Measurements from ENCODE around the gene TSPAN11. TPM values are rescaled to one million over a fixed set of nuclear protein-coding genes. Genes with fewer than 3 reads are reported as not detected.
"Not testable (repeated sequence)": the region's sequence is repeated elsewhere in the genome, so short reads cannot be mapped to it uniquely, and the experiment has no call there.

Gene TSPAN11
- total and polyA plus RNA-seq, 2 experiments from 2014 or later: 0.51 to 1.9 TPM

GRCh38 chr12:30888241-30888640, 38.3 kb upstream of the TSPAN11 start:
- Histone ChIP-seq H3K4me1 (ENCODE audit: insufficient read depth) (no peaks in the 10 kb centered on the region), H2AFZ (no peak overlapping the region), H3K9me2 (ENCODE audit: insufficient read depth) (no peaks in the 10 kb centered on the region), H3F3A (ENCODE audit: insufficient read depth) (no peaks in the 10 kb centered on the region), H3K4me3 (no peak overlapping the region), H3K27me3 (replicated peaks; ENCODE audit: insufficient read depth) (no peaks in the 10 kb centered on the region; the same call in 1 of the 2 replicates), H3K27ac (no peak overlapping the region), H3K79me2 (ENCODE audit: insufficient read depth) (no peaks in the 10 kb centered on the region), H3K36me3 (ENCODE audit: low read depth) (no peaks in the 10 kb centered on the region), H3K4me2 (ENCODE audit: unreplicated experiment) (no peak overlapping the region), H3K9me3 (ENCODE audit: low read depth) (no peaks in the 10 kb centered on the region), H4K20me1 (ENCODE audit: insufficient read depth) (no peaks in the 10 kb centered on the region), H3K9ac (no peak overlapping the region)
- in situ Hi-C loops (cut with MboI): no loop called here
- TF ChIP-seq EZH2phosphoT487 (IDR thresholded peaks at IDR 0.05; ENCODE audit: insufficient read depth, low read depth) (no peak), EZH2 (IDR thresholded peaks at IDR 0.05; ENCODE audit: insufficient read depth, poor library complexity, severe bottlenecking) (no peak)
- no peak for DNase-seq

- H4K20me1 ChIP-seq (ENCODE audit: insufficient read depth); H3K9ac ChIP-seq; H3F3A ChIP-seq (ENCODE audit: insufficient read depth); H2AFZ ChIP-seq; in situ Hi-C loops (cut with MboI); DNase-seq; H3K4me1 ChIP-seq (ENCODE audit: insufficient read depth); H3K9me3 ChIP-seq (ENCODE audit: low read depth); H3K27ac ChIP-seq; H3K79me2 ChIP-seq (ENCODE audit: insufficient read depth); H3K4me3 ChIP-seq; H3K36me3 ChIP-seq (ENCODE audit: low read depth); H3K4me2 ChIP-seq (ENCODE audit: unreplicated experiment); H3K27me3 ChIP-seq (replicated peaks; ENCODE audit: insufficient read depth); H3K9me2 ChIP-seq (ENCODE audit: insufficient read depth): not testable (repeated sequence)
- WGBS, 2 experiments (ENCODE audit: low coverage in 1 of 2, low lambda C conversion rate in 2 of 2, missing lambda C conversion rate in 2 of 2): 69 to 70% methylated on average over 9 of the region's 9 CpGs
These were observed 32.0 kb upstream of the TSPAN11 start for GRCh38 chr12:30894531-30894930.

GRCh38 chr12:30896461-30896860, 30.1 kb upstream of the TSPAN11 start:
- in situ Hi-C loops (cut with MboI): no loop called here
- peak; percentile 81 for DNase-seq
- H3K4me1 ChIP-seq (ENCODE audit: insufficient read depth): peaks cover 9% of the 10 kb centered on the region
- no peaks in the 10 kb centered on the region for H3F3A ChIP-seq (ENCODE audit: insufficient read depth)
- H3K9me3 ChIP-seq (ENCODE audit: low read depth): no peaks in the 10 kb centered on the region
- H3K9ac ChIP-seq: no peak overlapping the region
- H4K20me1 ChIP-seq (ENCODE audit: insufficient read depth): no peaks in the 10 kb centered on the region
- TF ChIP-seq EZH2 (IDR thresholded peaks at IDR 0.05; ENCODE audit: insufficient read depth, poor library complexity, severe bottlenecking) (no peak), EZH2phosphoT487 (IDR thresholded peaks at IDR 0.05; ENCODE audit: insufficient read depth, low read depth) (0 out of 2 replicates have a peak, but pooled peaks have one; percentile 29)
- no peak overlapping the region for H3K4me2 ChIP-seq (ENCODE audit: unreplicated experiment)
- H3K4me3 ChIP-seq: no peak overlapping the region
- H3K27me3 ChIP-seq (replicated peaks; ENCODE audit: insufficient read depth): peaks cover 13% of the 10 kb centered on the region
- no peak overlapping the region for H2AFZ ChIP-seq
- no peaks in the 10 kb centered on the region for H3K36me3 ChIP-seq (ENCODE audit: low read depth)
- no peaks in the 10 kb centered on the region for H3K9me2 ChIP-seq (ENCODE audit: insufficient read depth)
- WGBS, 2 experiments (ENCODE audit: low coverage in 1 of 2, low lambda C conversion rate in 2 of 2, missing lambda C conversion rate in 2 of 2): 0 to 6% methylated on average over 3 of the region's 3 CpGs
- no peak overlapping the region for H3K27ac ChIP-seq
- no peaks in the 10 kb centered on the region for H3K79me2 ChIP-seq (ENCODE audit: insufficient read depth)

DNA sequence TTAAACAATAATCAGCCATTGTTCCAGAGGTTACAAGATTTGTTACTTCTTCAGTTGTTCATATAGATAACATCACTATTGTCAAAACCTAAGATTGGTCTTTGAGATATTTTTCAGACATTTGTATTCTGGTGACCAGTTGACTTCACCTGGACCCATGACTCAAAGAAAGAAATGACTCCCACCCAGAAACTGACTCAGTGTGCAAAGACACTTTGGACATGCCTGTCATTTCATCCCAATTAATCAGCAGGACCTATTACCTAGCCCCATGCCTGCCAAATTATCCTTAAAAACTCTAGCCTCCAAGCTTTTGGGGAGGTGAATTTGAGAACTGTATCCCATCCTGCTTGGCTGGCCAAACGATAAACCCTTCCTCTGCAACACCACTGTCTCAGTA, 27.7 kb upstream of the TSPAN11 start:
- Histone ChIP-seq H3K9me3 (ENCODE audit: low read depth) (no peaks in the 10 kb centered on the region), H3K9ac (no peak overlapping the region), H4K20me1 (ENCODE audit: insufficient read depth) (no peaks in the 10 kb centered on the region), H3K9me2 (ENCODE audit: insufficient read depth) (no peaks in the 10 kb centered on the region), H2AFZ (no peak overlapping the region), H3K4me3 (no peak overlapping the region), H3K4me2 (ENCODE audit: unreplicated experiment) (no peak overlapping the region), H3K36me3 (ENCODE audit: low read depth) (no peaks in the 10 kb centered on the region), H3K27me3 (replicated peaks; ENCODE audit: insufficient read depth) (peaks cover 10% of the 10 kb centered on the region; the same call in 1 of the 2 replicates), H3K79me2 (ENCODE audit: insufficient read depth) (no peaks in the 10 kb centered on the region), H3K27ac (no peak overlapping the region), H3F3A (ENCODE audit: insufficient read depth) (no peaks in the 10 kb centered on the region), H3K4me1 (ENCODE audit: insufficient read depth) (peaks cover 19% of the 10 kb centered on the region)
- in situ Hi-C loops (cut with MboI): no loop called here
- whole genome bisulfite sequencing, 2 experiments (ENCODE audit: low coverage in 1 of 2, low lambda C conversion rate in 2 of 2, missing lambda C conversion rate in 2 of 2): 32 to 65% methylated on average over 1 of the region's 1 CpG
- TF ChIP-seq EZH2 (IDR thresholded peaks at IDR 0.05; ENCODE audit: insufficient read depth, poor library complexity, severe bottlenecking) (no peak), EZH2phosphoT487 (IDR thresholded peaks at IDR 0.05; ENCODE audit: insufficient read depth, low read depth) (no peak)
- DNase-seq: peak; percentile 32

- Histone ChIP-seq H3K36me3 (ENCODE audit: low read depth) (no peaks in the 10 kb centered on the region), H4K20me1 (ENCODE audit: insufficient read depth) (no peaks in the 10 kb centered on the region), H3K9ac (no peak overlapping the region), H3K27ac (no peak overlapping the region), H3K4me3 (no peak overlapping the region), H3K79me2 (ENCODE audit: insufficient read depth) (no peaks in the 10 kb centered on the region), H3K9me3 (ENCODE audit: low read depth) (no peaks in the 10 kb centered on the region), H2AFZ (no peak overlapping the region), H3K27me3 (replicated peaks; ENCODE audit: insufficient read depth) (0 out of 2 replicates have a peak, but pooled peaks cover 4% of the 10 kb centered on the region), H3K4me2 (ENCODE audit: unreplicated experiment) (no peak overlapping the region), H3K9me2 (ENCODE audit: insufficient read depth) (no peaks in the 10 kb centered on the region), H3K4me1 (ENCODE audit: insufficient read depth) (peaks cover 19% of the 10 kb centered on the region), H3F3A (ENCODE audit: insufficient read depth) (no peaks in the 10 kb centered on the region)
- in situ Hi-C loops (cut with MboI): no loop called here
- no peak for TF ChIP-seq EZH2 (IDR thresholded peaks at IDR 0.05; ENCODE audit: insufficient read depth, poor library complexity, severe bottlenecking)
- no peak for TF ChIP-seq EZH2phosphoT487 (IDR thresholded peaks at IDR 0.05; ENCODE audit: insufficient read depth, low read depth)
- no peak for DNase-seq
- 79 to 91% methylated on average over 1 of the region's 1 CpG for WGBS, 2 experiments (ENCODE audit: low coverage in 1 of 2, low lambda C conversion rate in 2 of 2, missing lambda C conversion rate in 2 of 2)
These were observed 26.2 kb upstream of the TSPAN11 start for GRCh38 chr12:30900351-30900750.
